MV-4-11 (cell line): ENCODE measurements around the gene EIF4A3.

Experiments
- DNase-seq: peaks from one replicate; lab custom pipeline; 2025; lab: John Stamatoyannopoulos, UW

Gene EIF4A3

GRCh38 chr17:80147035-80147822 lies at the start of gene EIF4A3:
Gene EIF4A3 (minus strand): TSS chr17:80147128. CDS start chr17:80146961, 167 bp downstream.
- DNase-seq, result peak; percentile 99

DNA sequence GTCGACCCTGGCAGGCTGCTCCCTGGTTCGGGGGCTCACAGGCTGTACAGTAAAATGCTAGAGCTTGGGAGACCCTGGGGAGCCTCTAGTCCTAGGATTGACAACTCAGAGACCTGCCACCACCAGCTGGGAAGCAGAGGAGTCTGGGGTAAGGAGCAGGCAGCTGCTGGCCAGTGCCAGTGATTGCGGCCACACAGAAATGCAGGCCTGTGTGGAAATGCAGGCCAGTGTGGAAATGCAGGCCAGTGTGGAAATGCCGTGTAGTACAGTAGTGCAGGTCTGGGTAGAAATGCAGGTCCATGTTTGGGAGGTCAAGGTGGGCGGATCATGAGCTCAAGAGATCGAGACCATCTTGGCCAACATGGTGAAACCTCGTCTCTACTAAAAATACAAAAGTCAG lies 49.7 kb upstream of the EIF4A3 start:
- DNase-seq, result no peak

DNA sequence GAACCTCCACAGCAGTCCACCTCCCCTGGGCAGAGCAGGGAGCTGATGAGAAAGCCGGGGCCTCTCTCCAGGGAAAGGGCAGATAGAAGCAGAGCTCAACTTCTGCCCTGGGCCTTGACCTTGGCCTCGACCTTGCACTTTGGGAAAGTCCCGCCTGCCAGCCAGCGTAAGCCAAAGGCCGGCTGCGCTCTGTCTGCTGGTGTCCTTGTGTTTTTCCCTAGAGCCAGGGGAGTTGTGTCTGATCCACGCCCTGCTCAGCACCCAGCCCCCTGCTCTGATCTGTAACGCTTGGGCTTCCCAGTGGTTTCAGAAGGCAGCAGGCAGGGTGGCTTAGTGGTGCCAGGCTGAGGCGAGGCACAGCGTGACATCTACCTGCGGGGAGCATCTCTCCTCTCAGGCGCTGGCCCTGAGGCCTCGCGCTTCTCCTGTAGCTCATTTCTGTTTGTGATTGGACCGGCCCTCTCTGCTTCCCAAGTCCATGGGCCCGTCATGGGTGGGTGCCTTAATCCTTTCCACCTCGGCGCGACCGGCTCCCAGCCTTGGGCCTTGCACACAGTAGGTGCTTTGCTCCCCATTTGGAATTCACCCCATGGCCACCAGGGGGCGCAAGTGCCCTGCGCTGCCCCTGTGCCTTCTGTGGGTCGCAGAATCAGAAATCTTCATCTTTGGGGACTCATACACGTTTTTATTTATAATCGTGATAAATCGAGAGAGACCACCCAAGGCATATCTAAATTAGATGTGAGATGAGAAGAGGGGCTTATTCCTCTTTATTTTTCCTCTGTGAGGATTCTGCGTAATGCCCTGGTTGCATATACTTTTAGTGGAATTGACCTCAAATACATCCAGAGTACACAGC lies 49.0 kb upstream of the EIF4A3 start:
- DNase-seq, result peak; percentile 15

- DNase-seq, result no peak
These were observed 48.2 kb upstream of the EIF4A3 start for GRCh38 chr17:80195141-80195540.

GRCh38 chr17:80191865-80192661 lies 45.1 kb upstream of the EIF4A3 start:
- no peak for DNase-seq

GRCh38 chr17:80191192-80191591 lies 44.3 kb upstream of the EIF4A3 start:
- no peak for DNase-seq

GRCh38 chr17:80190716-80191115 lies 43.8 kb upstream of the EIF4A3 start:
- no peak for DNase-seq

DNA sequence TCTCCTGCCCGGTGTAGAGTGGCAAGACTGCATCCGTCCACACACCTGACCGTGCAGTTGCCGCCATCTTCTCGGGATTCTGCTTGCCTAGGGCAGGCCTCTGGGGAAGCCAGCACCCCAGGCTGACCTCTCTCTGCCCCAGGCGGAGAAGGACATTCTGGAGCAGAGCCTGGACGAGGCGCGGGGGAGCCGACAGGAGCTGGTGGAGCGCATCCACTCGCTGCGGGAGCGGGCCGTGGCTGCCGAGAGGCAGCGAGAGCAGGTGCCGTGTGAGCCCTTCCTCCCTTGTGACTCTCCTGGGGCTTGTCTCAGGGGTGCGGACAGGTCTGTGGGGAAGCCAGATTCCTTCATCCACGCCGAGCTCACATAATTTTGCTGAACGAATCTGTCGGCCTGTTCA lies 42.7 kb upstream of the EIF4A3 start:
- DNase-seq, result no peak

- DNase-seq, result no peak
These were observed 40.6 kb upstream of the EIF4A3 start for GRCh38 chr17:80187515-80187941.

GRCh38 chr17:80187090-80187489 lies 40.2 kb upstream of the EIF4A3 start:
- peak; percentile 71 for DNase-seq

DNA sequence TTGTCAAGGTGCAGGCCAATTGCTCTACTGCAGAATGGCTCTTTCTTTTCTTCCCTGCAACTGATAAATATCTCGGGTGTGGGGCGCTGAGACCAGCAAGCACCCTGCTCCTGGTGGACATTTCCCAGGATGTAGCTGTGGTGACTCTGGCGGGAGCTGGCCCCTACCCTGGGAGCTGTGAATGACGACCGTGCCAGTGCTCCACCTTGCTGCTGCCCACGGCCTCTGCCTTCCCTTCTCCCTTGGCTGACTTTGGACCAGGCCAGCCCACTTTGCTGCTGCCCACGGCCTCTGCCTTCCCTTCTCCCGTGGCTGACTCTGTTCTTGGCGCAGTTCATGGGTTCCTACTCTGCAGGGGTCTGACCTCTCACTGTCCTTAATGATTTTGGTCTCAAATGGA lies 39.0 kb upstream of the EIF4A3 start:
- DNase-seq, result no peak

- no peak for DNase-seq
These were observed 37.4 kb upstream of the EIF4A3 start for GRCh38 chr17:80184423-80184714.

DNA sequence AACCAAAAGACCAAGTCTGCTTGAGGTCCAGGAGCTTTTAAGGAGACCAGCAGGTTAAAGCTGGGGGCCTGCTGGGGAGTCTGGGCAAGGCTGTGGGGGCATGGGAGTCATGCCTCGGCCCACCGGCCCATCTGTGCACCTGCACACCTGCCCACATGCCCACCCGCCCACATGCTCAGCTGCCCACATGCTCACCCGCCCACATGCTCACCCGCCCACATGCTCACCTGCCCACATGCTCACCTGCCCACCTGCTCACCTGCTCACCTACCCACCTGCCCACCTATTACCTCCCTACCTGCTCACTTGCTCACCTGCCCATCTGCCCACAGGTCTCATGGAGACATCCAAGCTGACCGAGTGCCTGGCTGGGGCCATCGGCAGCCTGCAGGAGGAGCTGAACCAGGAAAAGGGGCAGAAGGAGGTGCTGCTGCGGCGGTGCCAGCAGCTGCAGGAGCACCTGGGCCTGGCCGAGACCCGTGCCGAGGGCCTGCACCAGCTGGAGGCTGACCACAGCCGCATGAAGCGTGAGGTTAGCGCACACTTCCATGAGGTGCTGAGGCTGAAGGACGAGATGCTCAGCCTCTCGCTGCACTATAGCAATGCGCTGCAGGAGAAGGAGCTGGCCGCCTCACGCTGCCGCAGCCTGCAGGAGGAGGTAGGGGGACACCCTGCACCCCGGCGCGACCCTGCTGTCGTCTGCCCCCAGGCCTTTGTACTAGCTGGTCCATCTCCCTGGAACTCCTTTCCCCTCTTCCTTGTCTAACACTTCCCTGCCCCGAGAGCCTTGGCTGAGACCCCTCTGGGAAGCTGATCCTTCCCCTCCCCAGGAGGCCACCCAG lies 36.9 kb upstream of the EIF4A3 start:
- DNase-seq, result no peak

DNA sequence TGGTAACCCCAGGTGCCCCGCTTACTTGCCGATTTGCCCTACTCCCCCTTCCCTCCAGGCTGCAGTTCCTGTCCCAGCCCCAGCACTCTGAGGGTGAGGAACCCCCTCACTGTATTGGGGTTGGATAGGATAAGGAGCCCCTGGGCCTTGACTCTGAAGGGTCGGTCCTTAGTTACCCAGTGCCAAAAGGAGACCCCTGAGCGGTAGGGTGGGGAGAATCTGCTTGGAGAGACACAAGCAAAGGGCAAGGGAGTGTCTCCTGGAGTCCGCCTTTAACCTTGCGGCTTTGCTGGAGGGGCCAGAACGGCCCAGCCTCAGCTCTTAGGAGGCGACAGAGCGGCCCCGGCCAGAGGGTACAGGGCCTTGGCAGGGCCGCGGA lies 35.9 kb upstream of the EIF4A3 start:
- no peak for DNase-seq

- DNase-seq, result no peak
These were observed 35.4 kb upstream of the EIF4A3 start for GRCh38 chr17:80182118-80182844.

GRCh38 chr17:80181431-80181830 lies 34.5 kb upstream of the EIF4A3 start:
- no peak for DNase-seq

- DNase-seq, result no peak
These were observed 33.3 kb upstream of the EIF4A3 start for GRCh38 chr17:80180192-80180591.

DNA sequence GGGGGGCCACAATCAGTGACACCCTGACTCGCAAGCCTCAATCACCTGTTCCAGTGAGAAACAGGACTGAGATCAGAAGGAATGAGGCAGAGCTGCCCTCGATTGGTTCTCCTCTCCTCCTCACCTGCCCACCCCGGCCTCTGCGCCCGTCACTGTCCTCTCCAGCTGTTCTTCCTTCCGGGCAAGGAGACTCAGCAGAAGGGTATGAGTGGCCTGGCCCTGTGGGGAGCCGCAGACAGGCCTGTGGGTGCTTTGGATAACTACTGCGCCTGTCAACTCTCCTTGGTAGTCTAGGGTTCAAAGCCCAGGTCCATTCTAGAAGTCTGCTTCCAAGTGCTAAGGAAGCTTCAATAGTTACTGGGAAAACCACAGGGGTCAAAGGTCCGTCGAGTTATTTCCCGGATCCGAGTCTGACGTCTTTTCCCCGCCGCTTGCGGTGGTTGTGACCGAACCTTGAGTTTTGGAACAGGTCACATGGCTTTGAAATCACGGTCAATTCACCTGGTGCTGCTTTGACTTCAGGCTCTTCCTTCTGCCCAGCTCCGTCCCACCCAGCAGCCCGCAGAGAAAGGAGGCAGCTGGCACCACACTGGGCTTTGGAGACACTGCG lies 31.2 kb upstream of the EIF4A3 start:
- DNase-seq, result no peak

DNA sequence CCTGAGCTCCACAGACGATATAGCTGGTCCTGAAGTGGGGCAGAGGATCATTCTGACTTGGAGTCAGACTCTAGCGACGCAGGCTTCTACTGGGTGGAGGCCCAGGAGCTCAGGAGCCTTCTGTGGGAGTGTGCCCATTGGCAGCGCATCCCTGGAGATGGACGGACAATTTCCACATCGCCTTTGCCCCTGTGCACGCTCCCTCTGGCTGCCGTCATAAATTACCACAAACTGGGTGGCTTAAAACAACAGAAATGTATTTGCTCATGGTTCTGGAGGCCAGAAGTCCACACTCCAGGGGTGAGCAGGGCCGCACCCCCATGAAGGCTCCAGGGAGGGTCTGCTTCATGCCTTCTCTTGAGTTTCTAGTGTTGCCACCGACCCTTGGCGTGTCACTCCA lies 29.8 kb upstream of the EIF4A3 start:
- no peak for DNase-seq

DNA sequence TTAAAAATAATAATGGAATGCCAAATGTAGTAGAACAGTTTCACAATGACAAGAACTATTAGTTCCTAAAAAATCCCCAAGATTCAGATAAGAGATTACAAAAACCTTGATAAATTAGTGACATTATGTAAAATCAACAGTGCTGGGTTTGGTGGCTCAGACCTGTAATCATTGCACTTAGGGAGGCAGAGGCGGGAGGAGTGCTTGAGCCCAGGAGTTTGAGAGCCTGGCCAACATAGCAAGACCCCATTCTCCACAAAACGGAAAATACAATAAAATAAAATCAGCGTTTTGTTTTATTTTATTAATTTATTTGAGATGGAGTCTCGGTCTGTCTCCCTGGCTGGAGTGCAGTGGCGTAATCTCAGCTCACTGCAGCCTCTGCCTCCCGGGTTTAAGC lies 27.0 kb upstream of the EIF4A3 start:
- no peak for DNase-seq

- DNase-seq, result no peak
These were observed 26.2 kb upstream of the EIF4A3 start for GRCh38 chr17:80173126-80173525.
